NOMO-1 (cell line): ENCODE measurements around the gene ZNF786.
"Not testable (repeated sequence)": the region's sequence is repeated elsewhere in the genome, so short reads cannot be mapped to it uniquely, and the experiment has no call there.

Source experiments
- DNase-seq, 2 experiments: peaks; one replicate each; lab custom pipeline; 2025; ENCODE audit not compliant: unreplicated experiment in 2 of 2; lab: John Stamatoyannopoulos, UW

The ZNF786 gene

DNA sequence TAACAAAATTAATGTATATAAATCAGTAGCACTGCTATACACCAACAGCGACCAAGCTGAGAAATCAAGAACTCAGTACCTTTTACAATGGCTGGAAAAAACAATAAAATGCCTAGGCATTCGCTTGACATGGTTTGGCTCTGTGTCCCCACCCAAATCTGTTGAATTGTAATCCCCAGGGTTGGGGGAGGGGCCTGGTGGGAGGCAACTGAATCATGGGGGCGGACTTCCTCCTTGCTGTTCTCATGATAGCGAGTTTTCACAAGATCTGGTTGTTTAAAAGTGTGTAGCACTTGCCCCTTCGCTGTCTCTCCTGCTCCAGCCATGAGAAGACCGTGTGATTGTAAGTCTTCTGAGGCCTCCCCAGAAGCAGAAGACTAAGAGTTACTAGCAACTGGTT is 8.6 kb downstream of the ZNF786 start:
- no peak for DNase-seq

DNA sequence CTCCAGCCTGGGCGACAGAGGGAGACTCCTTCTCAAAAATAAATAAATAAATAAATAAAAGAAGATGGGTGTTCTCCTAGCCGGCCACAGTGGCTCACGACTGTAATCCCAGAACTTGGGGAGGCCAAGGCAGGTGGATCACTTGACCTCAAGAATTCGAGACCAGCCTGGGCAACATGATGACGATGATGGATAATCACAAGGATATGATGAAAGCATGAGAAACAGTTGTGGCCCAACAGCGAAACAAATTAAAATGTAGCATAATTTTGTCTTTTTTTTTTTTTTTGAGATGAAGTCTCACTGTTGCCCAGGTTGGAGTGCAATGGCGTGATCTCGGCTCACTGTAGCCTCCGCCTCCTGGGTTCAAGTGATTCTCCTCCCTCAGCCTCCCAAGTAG is 12.9 kb downstream of the ZNF786 start:
- DNase-seq = no peak

DNA sequence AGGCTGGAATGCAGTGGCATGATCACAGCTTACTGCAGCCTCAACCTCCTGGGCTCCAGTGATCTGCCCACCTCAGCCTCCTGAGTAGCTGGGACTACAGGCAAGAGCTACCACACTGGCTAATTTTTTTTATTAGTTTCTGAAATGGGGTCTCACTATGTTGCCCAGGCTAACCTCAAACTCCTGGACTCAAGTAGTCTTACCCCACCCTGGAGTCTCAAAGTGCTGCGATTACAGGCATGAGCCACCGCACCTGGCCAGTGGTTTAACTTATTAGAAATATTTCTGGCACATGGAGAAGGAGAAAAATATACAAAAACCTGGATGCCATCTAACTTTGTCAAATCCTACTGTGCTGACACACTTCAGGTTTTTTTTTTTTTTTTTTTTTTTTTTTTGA is 15.2 kb downstream of the ZNF786 start:
- DNase-seq = no peak

DNA sequence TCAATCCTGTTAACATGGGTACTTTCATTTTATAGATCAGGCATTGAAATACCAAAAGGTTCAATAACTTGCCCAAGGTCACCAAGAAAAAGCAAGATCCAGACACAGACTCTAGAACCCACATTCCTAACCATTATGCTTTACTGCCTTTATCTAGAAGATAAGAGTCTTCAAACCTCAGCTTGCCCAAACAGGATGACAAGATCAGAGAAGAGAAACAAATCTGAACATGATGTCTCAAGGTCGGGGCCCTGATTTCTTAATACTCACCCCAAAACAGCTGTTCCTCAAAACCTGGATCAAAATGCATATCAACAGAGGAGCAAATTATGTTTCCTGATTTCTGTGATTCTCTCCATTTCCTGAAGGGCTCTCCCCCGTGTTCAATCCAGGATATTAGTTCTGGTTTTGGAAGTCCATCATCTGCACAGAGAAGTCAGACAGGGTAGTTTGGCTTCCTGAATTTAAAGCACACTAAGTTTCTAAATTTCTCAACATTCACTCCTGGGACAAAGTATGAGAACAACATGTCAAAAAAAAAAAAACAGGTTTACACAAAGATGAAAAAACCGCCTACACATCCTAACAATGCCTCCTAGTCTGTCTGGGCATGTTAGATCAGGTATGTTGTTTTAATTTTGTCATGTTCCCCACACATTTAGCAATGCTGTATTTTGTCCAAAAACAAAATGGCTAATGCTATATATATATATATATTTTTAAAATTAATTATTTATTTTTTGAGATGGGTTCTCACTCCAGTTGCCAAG is 16.2 kb downstream of the ZNF786 start:
- no peak for DNase-seq

DNA sequence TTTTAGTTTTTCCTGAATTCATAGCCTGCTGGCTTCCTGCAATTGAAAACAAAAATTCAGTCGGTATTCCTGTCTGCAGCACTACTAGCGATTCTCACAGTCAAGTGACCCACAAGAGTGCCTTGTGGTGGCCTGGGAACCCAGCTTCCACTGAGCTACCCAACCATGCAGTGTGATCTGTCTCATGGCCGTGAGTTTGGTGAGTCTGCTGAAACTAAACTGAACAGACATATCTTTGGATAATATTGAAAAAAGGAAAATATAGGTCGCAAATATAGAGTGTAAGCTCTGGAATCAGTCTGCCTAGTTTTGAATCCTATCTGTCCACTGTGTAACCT is 18.1 kb downstream of the ZNF786 start:
- DNase-seq = no peak

DNA sequence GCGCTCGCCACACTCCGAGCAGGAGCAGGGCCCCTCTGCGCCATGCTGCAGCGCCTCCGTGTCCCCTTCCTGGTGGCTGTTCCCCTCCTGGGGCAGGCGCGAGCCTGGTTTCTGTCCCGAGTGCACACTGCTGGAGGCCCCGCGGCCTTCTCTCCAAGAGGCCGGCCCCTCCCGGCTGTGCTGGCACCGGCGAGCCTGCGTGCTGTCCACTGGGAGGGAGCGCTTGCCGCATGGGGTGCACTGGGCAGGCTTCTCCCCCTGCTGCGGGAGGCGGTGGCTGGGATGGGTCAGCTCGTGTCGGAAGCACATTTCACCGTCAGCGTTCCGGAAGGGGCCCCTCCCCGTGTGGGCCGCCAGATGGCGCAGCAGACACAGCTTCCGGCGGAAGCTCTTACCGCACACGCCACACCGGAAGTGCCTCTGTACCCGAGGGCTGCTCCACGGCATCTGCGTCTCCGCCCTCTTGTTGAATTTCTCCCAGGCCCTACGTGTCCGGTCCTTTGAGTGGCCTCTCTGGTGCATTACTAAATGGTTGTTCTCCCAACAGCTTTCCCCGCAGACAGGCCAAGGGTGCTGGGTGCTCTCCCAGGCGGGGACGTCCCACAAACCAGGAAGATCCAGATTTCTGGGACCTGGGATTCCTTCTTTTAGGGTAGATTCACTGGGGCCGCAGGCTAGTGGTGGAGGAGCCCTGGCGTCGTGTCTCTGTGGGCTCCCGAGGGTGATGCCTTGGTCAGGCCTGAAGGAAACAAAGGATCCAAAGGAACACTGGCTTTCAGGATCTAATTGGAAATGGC is 18.7 kb downstream of the ZNF786 start:
- no peak for DNase-seq

DNA sequence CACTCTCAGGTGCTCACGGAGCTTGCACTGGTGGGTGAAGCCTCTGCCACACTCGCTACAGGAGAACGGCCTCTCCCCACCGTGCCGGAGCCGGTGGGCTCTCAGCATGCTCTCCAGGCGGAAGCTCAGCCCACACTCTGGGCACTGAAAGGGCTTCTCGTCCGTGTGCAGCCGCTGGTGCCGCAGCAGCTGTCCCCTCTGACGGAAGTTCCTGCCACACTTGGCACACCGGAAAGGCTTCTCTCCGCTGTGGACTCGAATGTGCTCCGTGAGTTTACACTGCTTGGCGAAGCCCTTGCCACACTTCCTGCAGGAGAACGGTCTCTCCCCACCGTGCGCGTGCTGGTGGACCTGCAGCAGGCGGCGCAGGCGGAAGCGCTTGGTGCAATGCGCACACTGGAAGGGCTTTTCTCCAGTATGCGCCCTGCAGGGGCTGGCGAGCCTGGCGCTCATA is 19.3 kb downstream of the ZNF786 start:
- DNase-seq = no peak

DNA sequence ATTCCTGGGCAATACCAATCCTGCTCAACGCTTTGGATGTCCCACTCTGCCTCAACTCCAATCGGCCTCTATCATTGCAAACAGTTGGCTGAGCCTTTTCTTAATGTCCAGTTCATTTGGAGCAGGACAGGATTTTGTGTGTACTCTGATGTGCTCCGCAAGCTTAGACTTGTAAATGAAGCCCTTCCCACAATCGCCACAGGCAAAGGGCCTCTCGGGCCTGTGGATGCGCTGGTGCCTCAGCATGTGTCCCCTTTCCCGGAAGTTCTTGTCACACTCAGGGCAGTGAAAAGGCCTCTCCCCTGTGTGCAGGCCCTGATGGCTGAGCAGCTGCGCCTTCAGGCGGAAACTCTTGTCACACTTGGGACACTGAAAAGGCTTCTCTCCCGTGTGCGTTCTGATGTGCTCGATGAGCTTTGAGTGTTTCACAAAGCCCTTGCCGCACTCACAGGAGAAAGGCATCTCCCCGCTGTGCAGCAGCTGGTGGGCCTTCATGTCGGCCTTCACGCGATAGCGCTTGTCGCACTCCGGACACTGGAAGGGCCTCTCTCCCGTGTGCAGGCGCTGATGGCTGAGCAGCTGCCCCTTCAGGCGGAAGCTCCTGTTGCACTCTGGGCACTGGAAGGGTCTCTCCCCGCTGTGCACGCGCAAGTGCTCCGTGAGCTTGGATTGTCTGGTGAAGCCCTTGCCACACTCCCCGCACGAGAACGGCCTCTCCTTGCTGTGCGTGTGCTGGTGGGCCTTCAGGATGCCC is 20.0 kb downstream of the ZNF786 start:
- DNase-seq = no peak

DNA sequence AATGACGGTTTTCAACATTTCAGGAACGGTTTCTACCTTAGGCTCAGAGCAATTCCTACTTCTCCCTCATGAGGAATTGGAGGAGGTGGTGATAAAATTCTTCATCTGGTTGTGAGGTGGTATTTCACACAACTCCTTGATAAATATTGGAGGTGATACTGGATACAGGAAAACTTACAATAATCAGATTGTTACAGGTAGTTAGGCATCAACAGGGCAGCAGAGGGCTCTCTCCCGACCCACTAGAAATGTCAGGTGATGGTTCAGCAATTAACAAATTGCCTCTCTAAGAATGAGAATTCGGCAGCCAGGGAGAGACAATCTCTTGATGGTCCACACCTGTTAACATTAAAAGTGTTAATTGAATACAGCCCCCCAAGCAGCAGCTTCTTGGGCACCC is 22.6 kb downstream of the ZNF786 start:
- no peak for DNase-seq

DNA sequence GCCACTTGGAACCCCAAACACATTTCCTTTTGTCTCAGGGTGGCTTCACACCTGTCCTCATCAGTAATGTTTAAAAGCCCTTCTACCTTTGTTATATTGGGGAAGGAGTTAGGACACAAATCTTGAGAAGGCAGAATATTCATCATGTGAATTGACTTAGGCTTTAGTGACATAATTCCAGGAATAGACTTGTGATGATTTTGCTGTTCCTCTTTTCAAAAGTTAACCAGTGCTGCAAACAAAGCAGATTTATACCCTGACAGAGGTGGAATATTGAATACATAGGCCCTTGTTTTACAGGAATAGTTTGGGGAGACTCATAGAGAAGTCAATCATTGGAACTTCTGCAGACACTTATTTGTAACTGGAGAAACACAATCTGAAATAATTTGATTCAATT is 27.0 kb downstream of the ZNF786 start:
- no peak for DNase-seq

DNA sequence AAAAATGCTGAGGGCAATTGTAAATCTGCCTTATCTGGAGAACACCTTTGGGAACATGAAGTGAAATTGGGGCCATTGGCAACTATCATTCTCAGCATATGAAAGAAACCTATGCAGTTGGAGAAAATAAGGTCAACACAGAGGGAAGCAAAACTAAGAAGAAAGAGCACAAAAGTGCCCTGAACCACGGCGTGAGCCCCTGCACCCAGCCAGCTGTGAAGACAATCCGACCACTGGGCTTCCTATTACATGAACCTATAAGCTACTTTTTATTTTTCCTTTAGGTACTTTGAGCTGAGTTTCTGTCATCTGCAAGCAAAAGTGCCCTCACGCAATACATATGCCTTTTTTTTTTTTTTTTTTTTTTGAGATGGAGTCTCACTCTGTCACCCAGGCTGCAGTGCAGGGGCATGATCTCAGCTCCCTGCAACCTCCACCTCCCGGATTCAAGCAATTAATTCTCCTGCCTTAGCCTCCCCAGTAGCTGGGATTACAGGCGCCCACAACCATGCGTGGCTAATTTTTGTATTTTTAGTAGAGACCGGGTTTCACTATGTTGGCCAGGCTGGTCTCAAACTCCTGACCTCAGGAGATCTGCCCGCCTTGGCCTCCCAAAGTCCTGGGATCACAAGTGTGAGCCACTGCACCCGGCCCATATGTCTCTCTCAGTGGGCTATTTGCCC is 28.2 kb downstream of the ZNF786 start:
- not testable (repeated sequence) for DNase-seq

DNA sequence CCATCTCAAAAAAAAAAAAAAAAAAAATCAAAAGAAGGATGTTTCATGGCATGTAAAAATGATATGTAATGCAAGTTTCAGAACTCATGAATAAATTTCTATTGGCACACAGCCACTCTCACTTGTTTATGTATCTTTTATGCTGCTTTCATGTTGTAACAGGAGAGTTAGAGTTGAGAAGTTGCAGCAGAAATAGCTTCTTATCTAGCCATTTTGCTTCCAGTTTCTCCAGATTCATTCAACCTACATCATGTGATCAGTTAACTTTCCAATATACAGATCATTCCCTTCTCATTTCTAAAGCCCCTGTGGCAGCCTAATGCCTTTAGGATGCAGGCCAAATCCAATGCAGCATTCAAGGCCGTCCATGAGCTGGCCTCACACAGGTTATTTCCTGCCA is 30.4 kb downstream of the ZNF786 start:
- DNase-seq = no peak

DNA sequence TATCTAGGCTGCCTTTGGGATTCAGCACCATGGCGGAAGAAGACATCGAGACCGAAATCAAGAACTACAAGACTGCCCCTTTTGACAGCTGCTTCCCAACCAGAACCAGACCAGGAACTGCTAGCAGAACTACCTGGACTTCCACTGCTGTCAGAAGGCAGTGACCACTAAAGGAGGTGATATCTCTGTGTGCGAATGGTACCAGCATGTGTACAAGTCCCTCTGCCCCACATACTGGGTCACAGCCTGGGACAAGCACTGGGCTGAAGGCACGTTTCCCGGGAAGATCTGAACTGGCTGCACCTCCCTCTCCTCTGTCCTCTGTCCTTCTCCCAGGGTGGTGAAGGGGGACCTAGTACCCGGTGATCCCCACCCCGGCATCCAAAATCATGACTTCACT is 36.6 kb downstream of the ZNF786 start:
- no peak for DNase-seq

DNA sequence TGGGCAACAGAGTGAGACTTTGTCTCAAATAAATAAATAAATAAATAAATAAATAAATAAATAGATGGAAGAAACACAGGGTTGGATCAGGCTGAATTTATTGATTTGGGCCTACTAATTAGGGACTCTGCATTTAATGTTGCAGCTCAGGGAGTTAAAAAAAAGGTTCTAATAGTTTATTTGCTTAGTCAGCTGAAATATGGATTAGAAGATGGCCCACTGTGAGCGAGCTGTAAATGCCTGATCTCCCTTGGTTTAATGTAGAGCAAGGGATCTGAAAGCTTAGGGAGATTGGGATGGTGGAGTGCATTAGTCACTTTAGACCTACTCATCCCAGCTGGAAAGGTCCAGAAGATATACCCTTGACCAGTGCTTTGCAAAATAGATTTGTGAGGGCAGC is 37.1 kb downstream of the ZNF786 start:
- DNase-seq = no peak

DNA sequence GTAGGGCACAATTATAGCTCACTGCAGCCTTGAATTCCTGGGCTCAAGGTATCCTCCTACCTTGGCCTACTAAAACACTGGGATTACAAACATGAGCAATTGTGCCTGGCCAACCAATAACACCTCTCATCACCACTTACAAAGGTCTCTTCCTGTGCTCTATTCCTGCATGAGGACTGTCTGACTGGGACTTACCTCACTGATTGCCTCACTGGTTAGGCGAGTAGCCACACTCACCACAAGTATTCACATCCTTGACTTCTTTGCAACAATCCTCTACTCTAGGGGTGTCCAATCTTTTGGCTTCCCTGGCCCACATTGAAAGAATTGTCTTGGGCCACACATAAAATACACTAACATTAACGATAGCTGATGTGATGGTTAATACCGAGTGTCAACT is 39.6 kb downstream of the ZNF786 start:
- no peak for DNase-seq

DNA sequence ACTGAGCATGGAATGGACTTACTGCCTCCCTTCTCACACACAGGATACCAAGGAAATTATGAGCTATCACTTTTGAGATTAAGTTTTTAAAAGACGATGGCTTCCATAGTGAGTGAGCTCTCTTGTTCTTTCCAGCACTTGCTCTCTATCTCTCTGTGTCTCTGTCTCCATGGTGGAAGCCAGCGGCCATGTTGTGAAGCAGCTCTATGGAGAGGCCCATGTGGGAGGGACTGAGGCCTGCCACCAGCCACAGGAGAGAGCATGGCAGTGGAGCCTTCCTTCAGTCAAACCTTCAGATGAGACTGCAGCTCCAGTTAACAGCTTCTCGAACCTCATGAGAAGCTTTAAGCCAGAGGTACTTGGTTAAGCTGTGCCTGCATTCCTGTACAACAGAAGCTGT is 41.7 kb downstream of the ZNF786 start:
- no peak for DNase-seq

DNA sequence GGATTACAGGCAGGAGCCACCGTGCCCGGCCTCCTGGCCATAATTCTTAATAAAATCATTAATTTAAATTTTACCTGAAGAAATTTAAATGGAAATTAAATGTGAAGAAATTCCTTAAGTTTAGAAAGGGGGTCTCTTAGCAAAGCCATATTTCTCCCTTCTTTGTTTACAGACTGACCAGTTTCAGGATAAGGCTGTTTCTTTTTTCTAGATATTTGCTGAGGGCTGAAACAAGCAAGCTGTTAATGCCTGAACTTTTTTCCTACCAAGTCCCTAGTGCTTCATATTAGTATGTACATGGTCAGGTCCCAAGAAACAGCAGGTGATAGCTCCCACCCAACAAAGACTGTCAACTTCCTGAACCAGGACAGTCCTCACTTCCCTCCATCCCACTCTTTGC is 44.1 kb downstream of the ZNF786 start:
- no peak for DNase-seq

DNA sequence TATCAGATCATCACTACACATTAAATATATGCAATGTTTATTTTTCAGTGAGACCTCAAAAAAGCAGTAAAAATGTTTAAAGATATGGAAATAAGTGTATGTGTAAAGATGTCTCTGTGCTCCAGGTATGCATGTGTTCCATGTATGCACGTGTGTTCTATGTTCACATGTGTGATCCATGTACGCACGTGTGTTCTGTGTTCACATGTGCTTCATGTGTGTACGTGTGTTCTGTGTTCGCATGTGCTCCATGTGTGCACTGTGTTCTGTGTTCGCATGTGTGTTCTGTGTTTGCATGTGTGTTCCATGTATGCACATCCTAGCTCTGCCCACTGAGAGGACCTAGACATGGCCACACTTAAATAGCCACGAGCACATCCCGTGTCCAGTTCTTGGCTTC is 46.6 kb downstream of the ZNF786 start:
- DNase-seq = no peak

DNA sequence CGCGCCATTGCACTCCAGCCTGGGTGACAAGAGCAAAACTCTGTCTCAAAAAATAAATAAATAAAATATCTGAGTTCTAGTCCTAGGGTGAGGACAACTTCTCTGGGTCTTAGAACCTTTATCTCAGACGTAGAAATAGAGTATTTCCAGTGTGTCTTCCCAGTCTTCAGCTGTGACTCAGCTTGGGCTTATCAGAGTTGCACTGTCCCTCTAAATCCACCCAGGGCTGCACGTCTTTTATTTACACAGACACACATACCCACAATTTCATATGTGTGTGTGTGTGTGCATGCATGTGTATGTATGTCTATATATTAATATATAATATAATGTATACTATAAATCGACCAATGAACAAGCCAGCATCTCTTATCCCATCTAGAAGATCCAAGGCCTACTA is 49.2 kb downstream of the ZNF786 start:
- DNase-seq = no peak

DNA sequence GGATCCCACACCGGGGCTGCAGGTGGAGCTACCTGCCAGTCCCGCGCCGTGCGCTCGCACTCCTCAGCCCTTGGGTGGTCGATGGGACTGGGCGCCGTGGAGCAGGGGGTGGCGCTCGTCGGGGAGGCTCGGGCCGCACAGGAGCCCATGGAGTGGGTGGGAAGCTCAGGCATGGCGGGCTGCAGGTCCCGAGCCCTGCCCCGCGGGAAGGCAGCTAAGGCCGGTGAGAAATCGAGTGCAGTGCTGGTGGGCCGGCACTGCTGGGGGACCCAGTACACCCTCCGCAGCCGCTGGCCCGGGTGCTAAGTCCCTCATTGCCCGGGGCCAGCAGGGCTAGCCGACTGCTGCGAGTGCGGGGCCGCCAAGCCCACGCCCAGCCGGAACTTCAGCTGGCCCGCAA is 51.9 kb downstream of the ZNF786 start:
- DNase-seq = not testable (repeated sequence)

DNA sequence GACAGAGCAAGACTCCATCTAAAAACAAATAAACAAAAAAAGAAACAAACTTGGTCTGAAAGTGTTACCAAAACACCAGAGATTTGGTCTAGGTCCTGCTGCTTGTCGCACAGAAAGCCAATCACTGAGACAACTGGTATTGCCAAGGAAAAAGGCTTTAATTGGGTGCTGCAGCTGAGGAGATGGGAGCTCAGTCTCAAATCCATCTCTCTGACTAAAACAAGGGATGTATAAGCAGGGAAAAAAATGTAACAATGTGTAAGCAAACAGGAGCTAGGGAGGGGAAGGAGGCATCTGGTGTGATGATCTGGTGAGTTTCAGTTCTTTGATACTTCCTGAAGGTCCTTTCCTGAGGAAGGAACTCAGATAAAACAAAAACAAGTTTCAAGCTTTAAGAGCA is 53.8 kb downstream of the ZNF786 start:
- DNase-seq = no peak
